MG63 (cell line): ENCODE data around the gene CNNM2. TPM values are rescaled to one million over a fixed set of nuclear protein-coding genes. Genes with fewer than 3 reads are reported as not detected.
A peak's percentile ranks its signal among the peaks of the same experiment; 100 is the strongest.
"Not testable (repeated sequence)": the region's sequence is repeated elsewhere in the genome, so short reads cannot be mapped to it uniquely, and the experiment has no call there.

Source experiments
- DNase-seq: peaks from one replicate; pipeline ENCODE4 v3.0.0-alpha.2; 2020
- H3K27me3 ChIP-seq: fragments of 250-450 bp; sonication (Bioruptor Pico); 2 replicates; pipeline ENCODE4 v1.5.1; 2020; ENCODE audit warnings: mild to moderate bottlenecking, moderate library complexity
- H3K36me3 ChIP-seq: fragments of 250-450 bp; sonication (Bioruptor Pico); 2 replicates; pipeline ENCODE4 v1.5.1; 2020; ENCODE audit warnings: mild to moderate bottlenecking, moderate library complexity
- H3K4me3 ChIP-seq: fragments of 250-450 bp; sonication (Bioruptor Pico); 2 replicates; pipeline ENCODE4 v1.5.1; 2020; ENCODE audit warnings: mild to moderate bottlenecking, moderate library complexity
- H3K9me3 ChIP-seq: fragments of 250-450 bp; sonication (Bioruptor Pico); 2 replicates; pipeline ENCODE4 v1.5.1; 2020; ENCODE audit warnings: mild to moderate bottlenecking, moderate library complexity
- total RNA-seq: library from RNA; depleted of rRNA; stranded (reverse); fragments of >200 nt; shearing (Covaris generic); gene quantifications from 2 replicates; pipeline ENCODE4 v1.2.3, GENCODE V29; 2014; ENCODE audit warnings: low replicate concordance

Gene CNNM2
- total RNA-seq, 1 experiment from 2014 or later: 4.9 TPM

GRCh38 chr10:103044942-103045489 is 126.9 kb downstream of the CNNM2 start:
- Histone ChIP-seq H3K27me3 (no peaks in the 10 kb centered on the region), H3K9me3 (no peaks in the 10 kb centered on the region), H3K36me3 (no peaks in the 10 kb centered on the region), H3K4me3 (no peak overlapping the region)
- DNase-seq: no peak

GRCh38 chr10:103045961-103046360 is 127.9 kb downstream of the CNNM2 start:
- Histone ChIP-seq H3K36me3 (no peaks in the 10 kb centered on the region), H3K4me3 (no peak overlapping the region), H3K27me3 (no peaks in the 10 kb centered on the region), H3K9me3 (no peaks in the 10 kb centered on the region)
- DNase-seq: no peak

- no peak for DNase-seq
- H3K9me3 ChIP-seq: no peaks in the 10 kb centered on the region
- no peaks in the 10 kb centered on the region for H3K27me3 ChIP-seq
- H3K4me3 ChIP-seq: no peak overlapping the region
- no peaks in the 10 kb centered on the region for H3K36me3 ChIP-seq
Measured at GRCh38 chr10:103047381-103047780, 129.3 kb downstream of the CNNM2 start.

- no peak overlapping the region for H3K4me3 ChIP-seq
- no peak for DNase-seq
- H3K9me3 ChIP-seq: no peaks in the 10 kb centered on the region
- no peaks in the 10 kb centered on the region for H3K27me3 ChIP-seq
- no peaks in the 10 kb centered on the region for H3K36me3 ChIP-seq
Measured at GRCh38 chr10:103049237-103049636, 131.1 kb downstream of the CNNM2 start.

- H3K27me3 ChIP-seq: no peaks in the 10 kb centered on the region
- H3K4me3 ChIP-seq: no peak overlapping the region
- H3K36me3 ChIP-seq: no peaks in the 10 kb centered on the region
- no peaks in the 10 kb centered on the region for H3K9me3 ChIP-seq
- peak; percentile 26 for DNase-seq
Measured at GRCh38 chr10:103053659-103054581, 135.8 kb downstream of the CNNM2 start.

GRCh38 chr10:103054621-103055020 is 136.5 kb downstream of the CNNM2 start:
- DNase-seq: no peak
- Histone ChIP-seq H3K9me3 (no peaks in the 10 kb centered on the region), H3K36me3 (no peaks in the 10 kb centered on the region), H3K27me3 (no peaks in the 10 kb centered on the region), H3K4me3 (no peak overlapping the region)

GRCh38 chr10:103055105-103055504 is 137.0 kb downstream of the CNNM2 start:
- Histone ChIP-seq H3K9me3 (no peaks in the 10 kb centered on the region), H3K36me3 (no peaks in the 10 kb centered on the region), H3K4me3 (no peak overlapping the region), H3K27me3 (no peaks in the 10 kb centered on the region)
- no peak for DNase-seq

GRCh38 chr10:103058034-103058433 is 139.9 kb downstream of the CNNM2 start:
- no peak overlapping the region for H3K4me3 ChIP-seq
- DNase-seq: no peak
- H3K9me3 ChIP-seq: no peaks in the 10 kb centered on the region
- no peaks in the 10 kb centered on the region for H3K27me3 ChIP-seq
- no peaks in the 10 kb centered on the region for H3K36me3 ChIP-seq

- no peak for DNase-seq
- Histone ChIP-seq H3K9me3 (no peaks in the 10 kb centered on the region), H3K36me3 (no peaks in the 10 kb centered on the region), H3K4me3 (no peak overlapping the region), H3K27me3 (no peaks in the 10 kb centered on the region)
Measured at GRCh38 chr10:103060575-103060974, 142.5 kb downstream of the CNNM2 start.

- Histone ChIP-seq H3K4me3 (no peak overlapping the region), H3K36me3 (no peaks in the 10 kb centered on the region), H3K9me3 (no peaks in the 10 kb centered on the region), H3K27me3 (no peaks in the 10 kb centered on the region)
- DNase-seq: no peak
Measured at GRCh38 chr10:103062854-103063590, 144.9 kb downstream of the CNNM2 start.

GRCh38 chr10:103064956-103065355 is 146.9 kb downstream of the CNNM2 start:
- no peaks in the 10 kb centered on the region for H3K36me3 ChIP-seq
- H3K27me3 ChIP-seq: no peaks in the 10 kb centered on the region
- H3K4me3 ChIP-seq: no peak overlapping the region
- DNase-seq: no peak
- H3K9me3 ChIP-seq: no peaks in the 10 kb centered on the region

GRCh38 chr10:103066141-103067098 is 148.3 kb downstream of the CNNM2 start:
- no peak overlapping the region for H3K4me3 ChIP-seq
- H3K9me3 ChIP-seq: no peaks in the 10 kb centered on the region
- H3K27me3 ChIP-seq: no peaks in the 10 kb centered on the region; the same call in 1 of the 2 replicates
- no peaks in the 10 kb centered on the region for H3K36me3 ChIP-seq
- no peak for DNase-seq

- not testable (repeated sequence) for DNase-seq, H3K9me3 ChIP-seq, H3K27me3 ChIP-seq, H3K4me3 ChIP-seq, H3K36me3 ChIP-seq
Measured at GRCh38 chr10:103067099-103067477, 149.0 kb downstream of the CNNM2 start.

- DNase-seq: no peak
- no peak overlapping the region for H3K4me3 ChIP-seq
- no peaks in the 10 kb centered on the region for H3K9me3 ChIP-seq
- H3K36me3 ChIP-seq: no peaks in the 10 kb centered on the region
- H3K27me3 ChIP-seq: no peaks in the 10 kb centered on the region; the same call in 1 of the 2 replicates
Measured at GRCh38 chr10:103067484-103067883, 149.4 kb downstream of the CNNM2 start.

- Histone ChIP-seq H3K9me3 (no peaks in the 10 kb centered on the region), H3K4me3 (no peak overlapping the region), H3K36me3 (no peaks in the 10 kb centered on the region), H3K27me3 (no peaks in the 10 kb centered on the region; the same call in 1 of the 2 replicates)
- DNase-seq: no peak
Measured at GRCh38 chr10:103067956-103068355, 149.9 kb downstream of the CNNM2 start.
